PFSK-1 (cell line): ENCODE data around the gene DDX54.

Experiments
- FOXP2 ChIP-seq: optimal IDR thresholded peaks from 2 replicates; pipeline ENCODE3; 2011; ENCODE audit warnings: borderline replicate concordance, control low read depth, inconsistent platforms; ENCODE audit not compliant: insufficient read depth; ENCODE audit errors: extremely low read length, extremely low read depth
- POLR2AphosphoS5 ChIP-seq: IDR thresholded peaks from 2 replicates; pipeline ENCODE4 v1.6.1; 2012; ENCODE audit warnings: low read depth, mild to moderate bottlenecking, control low read depth, low read length, moderate library complexity
- SIN3A ChIP-seq: IDR thresholded peaks from 2 replicates; pipeline ENCODE4 v1.6.1; 2012; ENCODE audit warnings: mild to moderate bottlenecking, low read length, moderate library complexity, borderline replicate concordance; ENCODE audit not compliant: insufficient read depth
- TAF1 ChIP-seq: IDR thresholded peaks from 2 replicates; pipeline ENCODE4 v1.6.1; 2012; ENCODE audit warnings: low read length, control low read depth, borderline replicate concordance; ENCODE audit not compliant: insufficient read depth
- TF ChIP-seq, protein P1 (sequence below), 2 experiments: IDR thresholded peaks; 2 replicates each; pipeline versions ENCODE4 v1.6.1 to v1.8.0; 2011 to 2012; ENCODE audit warnings: low read depth in 2 of 2, low read length in 2 of 2, control low read depth in 1 of 2, inconsistent platforms in 1 of 2, mild to moderate bottlenecking in 1 of 2, moderate library complexity in 1 of 2; ENCODE audit not compliant: insufficient read depth in 1 of 2

Gene DDX54

DNA sequence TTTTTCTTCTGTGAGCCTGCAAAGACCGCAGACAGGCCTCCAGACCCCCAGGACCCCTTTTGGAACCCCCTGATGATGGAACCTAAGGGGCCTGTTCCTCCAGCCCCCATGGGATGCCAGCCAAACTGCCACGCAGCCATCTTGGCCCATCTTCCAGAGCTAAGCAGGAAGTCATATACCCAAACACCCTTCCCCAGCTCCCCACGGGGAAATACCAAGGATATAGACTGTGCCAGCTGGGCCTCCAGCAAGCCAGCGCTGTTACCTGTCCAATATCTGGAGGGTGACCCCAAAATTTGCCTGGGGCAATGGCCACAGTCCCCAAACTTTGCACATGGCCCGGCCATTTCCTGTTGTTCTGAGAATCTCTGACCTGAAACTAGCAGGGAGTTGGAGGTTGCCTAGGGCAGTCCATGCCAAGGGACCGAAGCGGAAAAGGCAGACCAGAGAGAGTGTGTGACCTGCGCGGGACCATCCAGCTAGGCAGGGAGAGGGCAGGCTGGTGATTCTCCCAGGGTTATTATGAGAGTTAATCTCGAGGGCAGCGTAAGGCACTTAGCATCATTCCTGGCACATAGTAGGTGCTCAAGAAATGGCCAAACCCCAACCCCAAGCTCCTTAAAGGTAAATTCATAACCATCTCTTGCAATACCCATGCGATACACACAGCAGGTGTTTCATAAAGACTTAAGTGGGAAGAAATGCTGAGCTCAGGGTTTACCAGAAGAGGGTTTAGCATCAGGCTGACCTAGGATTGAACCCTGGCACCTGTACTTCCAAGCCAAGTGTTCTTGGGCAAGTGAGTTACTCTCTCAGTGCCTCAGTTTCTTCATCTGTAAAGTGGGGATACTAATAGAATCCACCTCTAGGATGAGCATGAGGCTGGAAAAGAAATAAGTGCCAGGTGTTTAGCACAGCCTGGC is 47.2 kb downstream of the DDX54 start:
- TF ChIP-seq TAF1, result no peak
- no peak for TF ChIP-seq POLR2AphosphoS5
- TF ChIP-seq SIN3A, result no peak
- TF ChIP-seq FOXP2, result no peak
- TF ChIP-seq, protein P1, sequence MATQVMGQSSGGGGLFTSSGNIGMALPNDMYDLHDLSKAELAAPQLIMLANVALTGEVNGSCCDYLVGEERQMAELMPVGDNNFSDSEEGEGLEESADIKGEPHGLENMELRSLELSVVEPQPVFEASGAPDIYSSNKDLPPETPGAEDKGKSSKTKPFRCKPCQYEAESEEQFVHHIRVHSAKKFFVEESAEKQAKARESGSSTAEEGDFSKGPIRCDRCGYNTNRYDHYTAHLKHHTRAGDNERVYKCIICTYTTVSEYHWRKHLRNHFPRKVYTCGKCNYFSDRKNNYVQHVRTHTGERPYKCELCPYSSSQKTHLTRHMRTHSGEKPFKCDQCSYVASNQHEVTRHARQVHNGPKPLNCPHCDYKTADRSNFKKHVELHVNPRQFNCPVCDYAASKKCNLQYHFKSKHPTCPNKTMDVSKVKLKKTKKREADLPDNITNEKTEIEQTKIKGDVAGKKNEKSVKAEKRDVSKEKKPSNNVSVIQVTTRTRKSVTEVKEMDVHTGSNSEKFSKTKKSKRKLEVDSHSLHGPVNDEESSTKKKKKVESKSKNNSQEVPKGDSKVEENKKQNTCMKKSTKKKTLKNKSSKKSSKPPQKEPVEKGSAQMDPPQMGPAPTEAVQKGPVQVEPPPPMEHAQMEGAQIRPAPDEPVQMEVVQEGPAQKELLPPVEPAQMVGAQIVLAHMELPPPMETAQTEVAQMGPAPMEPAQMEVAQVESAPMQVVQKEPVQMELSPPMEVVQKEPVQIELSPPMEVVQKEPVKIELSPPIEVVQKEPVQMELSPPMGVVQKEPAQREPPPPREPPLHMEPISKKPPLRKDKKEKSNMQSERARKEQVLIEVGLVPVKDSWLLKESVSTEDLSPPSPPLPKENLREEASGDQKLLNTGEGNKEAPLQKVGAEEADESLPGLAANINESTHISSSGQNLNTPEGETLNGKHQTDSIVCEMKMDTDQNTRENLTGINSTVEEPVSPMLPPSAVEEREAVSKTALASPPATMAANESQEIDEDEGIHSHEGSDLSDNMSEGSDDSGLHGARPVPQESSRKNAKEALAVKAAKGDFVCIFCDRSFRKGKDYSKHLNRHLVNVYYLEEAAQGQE (IDR thresholded peaks at IDR 0.05; ENCODE audit: insufficient read depth in 1 of 2, low read depth in 2 of 2, low read length in 2 of 2), result no peak

DNA sequence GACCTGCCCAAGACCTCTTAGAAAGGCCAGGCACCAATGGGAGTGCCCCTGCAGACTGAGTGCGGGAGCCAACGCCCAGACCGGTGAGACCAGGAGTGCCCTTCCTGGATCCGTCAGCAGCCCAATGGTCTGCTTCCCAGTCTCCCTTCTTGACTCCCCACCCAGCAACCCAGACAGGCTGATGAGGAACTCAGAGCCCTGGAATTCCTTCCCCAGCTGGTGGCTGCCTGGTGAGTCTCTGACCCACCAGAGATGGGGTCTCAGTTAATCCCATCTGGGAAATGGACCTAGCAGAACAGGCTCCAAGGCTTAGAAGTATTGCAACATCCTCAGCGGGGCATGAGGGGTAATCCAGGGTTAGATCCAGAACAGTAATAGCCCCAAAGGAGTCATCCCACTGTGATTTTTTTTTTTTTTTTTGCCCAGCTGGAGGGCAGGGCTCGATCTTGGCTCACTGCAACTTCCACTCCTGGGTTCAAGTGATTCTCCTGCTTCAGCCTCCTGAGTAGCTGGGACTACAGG is 48.2 kb downstream of the DDX54 start:
- TF ChIP-seq FOXP2 (no peak), SIN3A (no peak), POLR2AphosphoS5 (no peak), TAF1 (no peak)
- TF ChIP-seq, protein P1 (IDR thresholded peaks at IDR 0.05; ENCODE audit: insufficient read depth in 1 of 2, low read depth in 2 of 2, low read length in 2 of 2), result no peak

DNA sequence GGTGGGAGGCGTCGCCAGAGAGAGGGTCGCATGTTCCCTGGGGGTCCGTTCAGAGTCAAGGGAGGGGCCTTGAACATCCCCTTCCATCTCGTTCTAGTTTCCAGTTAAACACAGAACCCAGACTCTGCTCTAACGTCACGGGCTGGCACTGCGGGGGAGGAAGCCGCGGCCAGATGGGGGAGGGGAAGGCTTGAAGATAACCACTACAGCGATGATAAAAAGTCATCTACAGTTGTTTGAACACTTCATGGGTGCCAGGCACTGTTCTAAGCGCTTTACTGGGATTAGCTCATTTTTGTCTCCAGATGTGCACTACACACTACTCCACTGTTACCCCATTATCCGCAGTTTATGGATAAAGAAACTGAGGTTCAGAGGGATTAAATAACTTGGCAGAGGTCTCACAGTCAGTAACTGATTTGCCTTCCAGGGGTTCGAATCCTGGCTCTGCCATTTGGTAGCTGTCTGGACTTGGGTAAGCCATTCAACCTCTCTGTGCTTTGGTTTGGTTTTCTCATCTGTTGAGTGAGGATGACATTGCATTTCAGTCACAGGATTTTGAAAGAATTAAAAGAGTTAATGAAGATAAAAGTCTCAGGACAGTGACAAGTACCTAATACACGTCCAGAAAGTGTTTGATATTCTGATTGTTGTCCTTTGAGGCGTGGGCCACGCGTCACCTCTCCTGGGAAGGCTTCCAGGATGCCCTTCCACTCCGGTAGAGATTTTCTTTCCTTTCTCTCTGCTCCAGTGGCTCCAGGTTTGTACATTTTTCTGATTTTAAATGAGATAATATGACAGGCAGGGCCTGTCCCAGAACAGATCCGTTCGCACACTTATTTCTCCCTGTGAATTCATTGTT is 48.9 kb downstream of the DDX54 start:
- TF ChIP-seq SIN3A, result no peak

DNA sequence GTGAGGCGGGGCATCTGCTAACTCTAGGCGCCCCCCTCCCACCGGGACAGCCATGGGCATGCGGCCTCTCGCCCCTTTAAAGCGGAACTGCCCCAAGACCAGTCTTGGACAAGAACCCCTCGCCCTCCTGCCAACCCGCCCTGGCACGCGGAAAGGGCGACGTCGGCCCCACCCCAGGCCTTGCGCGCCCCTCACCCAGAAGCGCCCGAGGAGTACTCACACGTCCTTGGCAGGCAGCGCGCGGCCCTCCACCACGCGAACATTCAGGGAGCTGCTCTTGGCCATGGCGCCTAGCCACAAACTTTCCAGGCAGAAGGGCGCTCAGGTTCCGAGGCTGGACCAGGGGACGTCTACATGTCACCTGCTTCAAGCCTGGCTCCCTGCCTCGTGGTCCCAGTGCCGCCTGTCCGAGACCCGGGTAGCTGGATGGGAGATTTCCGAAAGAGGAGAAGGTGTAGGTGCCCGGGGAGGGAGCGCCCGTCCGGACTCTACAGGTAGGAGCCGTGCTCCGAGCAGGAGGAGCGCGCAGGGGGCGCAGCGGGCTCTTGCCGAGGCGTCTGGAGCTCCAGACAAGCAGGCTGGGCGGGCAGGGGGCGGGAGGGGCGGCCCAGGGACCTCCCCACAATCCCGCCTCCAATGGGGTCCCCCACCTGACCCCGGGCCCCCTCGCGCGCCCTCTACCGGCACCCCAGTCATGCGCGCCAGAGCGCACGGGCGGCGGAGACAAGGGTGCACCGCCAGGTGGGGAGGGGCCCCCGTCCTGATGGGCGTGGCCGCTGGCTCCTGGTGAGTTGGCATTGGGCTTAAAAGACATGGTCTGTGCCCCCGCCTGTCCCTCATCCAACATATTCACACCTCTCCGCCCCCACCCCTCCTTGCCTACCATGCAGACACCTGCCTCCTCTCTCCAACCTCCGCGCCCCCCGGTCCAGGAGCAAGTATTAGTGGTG is 49.8 kb downstream of the DDX54 start, which contains the start of gene RASAL1:
TSS of gene RASAL1 (minus strand) at position 584 of the 950 bp plus-strand sequence. CDS start at position 285, 299 bp downstream.
- TF ChIP-seq FOXP2, result no peak
- TF ChIP-seq, protein P1 (IDR thresholded peaks at IDR 0.05; ENCODE audit: insufficient read depth in 1 of 2, low read depth in 2 of 2, low read length in 2 of 2), result no peak
- TF ChIP-seq SIN3A, result no peak
- TF ChIP-seq POLR2AphosphoS5, result no peak
- TF ChIP-seq TAF1, result no peak
